ENCODE data around the gene NANP. TPM values are rescaled to one million over a fixed set of nuclear protein-coding genes. Genes with fewer than 3 reads are reported as not detected.

NANP gene
- total RNA-seq, 1 donor from 2014 or later, result 8.2 TPM

DNA sequence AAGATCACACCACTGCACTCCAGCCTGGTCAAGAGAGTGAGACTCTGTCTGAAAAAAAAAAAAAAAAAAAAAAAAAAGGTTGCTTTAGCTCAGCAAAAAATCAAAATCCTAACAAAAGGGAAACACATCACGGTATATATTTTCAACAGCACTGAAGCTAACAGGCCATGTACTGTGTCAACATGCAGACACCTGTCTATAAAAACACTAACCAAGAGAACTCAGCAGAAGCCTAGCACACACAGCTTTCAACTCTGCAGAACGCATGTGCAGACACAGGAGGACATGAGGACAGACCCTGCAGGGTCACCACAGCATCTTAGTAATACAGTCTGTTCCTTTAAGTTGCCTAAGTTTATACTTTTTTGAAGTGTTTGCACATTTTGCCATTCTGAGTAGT is 52.0 kb downstream of the NANP start:
- no peak for DNase-seq (ENCODE audit: low read depth)

GRCh38 chr20:25571240-25571639 is 52.6 kb downstream of the NANP start:
- no peak for DNase-seq (ENCODE audit: low read depth)

- DNase-seq (ENCODE audit: low read depth), result no peak
These were observed 53.7 kb downstream of the NANP start for GRCh38 chr20:25570148-25570530.

GRCh38 chr20:25567286-25567685 is 56.5 kb downstream of the NANP start:
- no peak for DNase-seq (ENCODE audit: low read depth)

GRCh38 chr20:25566821-25567220 is 57.0 kb downstream of the NANP start:
- no peak for DNase-seq (ENCODE audit: low read depth)

GRCh38 chr20:25565578-25566157 is 58.1 kb downstream of the NANP start:
- no peak for DNase-seq (ENCODE audit: low read depth)

DNA sequence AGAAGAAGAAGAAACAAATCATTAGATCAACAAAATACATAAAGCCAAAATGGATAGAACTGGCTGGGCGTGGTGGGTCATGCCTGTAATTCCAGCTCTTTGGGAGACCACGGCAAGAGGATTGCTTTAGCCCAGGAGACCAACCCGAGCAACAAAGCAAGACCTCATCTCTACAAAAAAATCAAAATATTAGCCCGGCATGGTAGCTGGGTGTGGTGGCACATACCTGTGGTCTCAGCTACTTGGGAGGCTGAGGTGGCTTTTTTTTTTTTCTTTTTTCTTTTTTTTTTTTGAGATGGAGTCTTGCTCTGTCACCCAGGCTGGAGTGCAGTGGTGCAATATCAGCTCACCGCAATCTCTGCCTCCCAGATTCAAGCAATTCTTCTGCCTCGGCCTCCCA is 59.9 kb downstream of the NANP start:
- DNase-seq (ENCODE audit: low read depth), result no peak

GRCh38 chr20:25563362-25563761 is 60.5 kb downstream of the NANP start:
- no peak for DNase-seq (ENCODE audit: low read depth)

Other genes starting within 250 kb of the NANP start
- 35.9 and 68.7 TPM in 2 replicates for gene ABHD12, start 233.2 kb downstream of the NANP start, total RNA-seq
- 6.1 and 25.4 TPM in 2 replicates for gene GINS1, start 216.3 kb downstream of the NANP start, total RNA-seq
- gene NINL, start 38.5 kb downstream of the NANP start, total RNA-seq, result 11.8 and 26.5 TPM in 2 replicates
- 6.8 and 22.6 TPM in 2 replicates for gene ZNF337, start 72.8 kb upstream of the NANP start, total RNA-seq